ENCODE results near the gene LTO1. TPM values are rescaled to one million over a fixed set of nuclear protein-coding genes. Genes with fewer than 3 reads are reported as not detected.

Gene LTO1
- polyA plus RNA-seq, 1 donor (not counting 4 experiments of a cell fraction or from before 2014, with no cell fraction given), result 24.3 TPM

DNA sequence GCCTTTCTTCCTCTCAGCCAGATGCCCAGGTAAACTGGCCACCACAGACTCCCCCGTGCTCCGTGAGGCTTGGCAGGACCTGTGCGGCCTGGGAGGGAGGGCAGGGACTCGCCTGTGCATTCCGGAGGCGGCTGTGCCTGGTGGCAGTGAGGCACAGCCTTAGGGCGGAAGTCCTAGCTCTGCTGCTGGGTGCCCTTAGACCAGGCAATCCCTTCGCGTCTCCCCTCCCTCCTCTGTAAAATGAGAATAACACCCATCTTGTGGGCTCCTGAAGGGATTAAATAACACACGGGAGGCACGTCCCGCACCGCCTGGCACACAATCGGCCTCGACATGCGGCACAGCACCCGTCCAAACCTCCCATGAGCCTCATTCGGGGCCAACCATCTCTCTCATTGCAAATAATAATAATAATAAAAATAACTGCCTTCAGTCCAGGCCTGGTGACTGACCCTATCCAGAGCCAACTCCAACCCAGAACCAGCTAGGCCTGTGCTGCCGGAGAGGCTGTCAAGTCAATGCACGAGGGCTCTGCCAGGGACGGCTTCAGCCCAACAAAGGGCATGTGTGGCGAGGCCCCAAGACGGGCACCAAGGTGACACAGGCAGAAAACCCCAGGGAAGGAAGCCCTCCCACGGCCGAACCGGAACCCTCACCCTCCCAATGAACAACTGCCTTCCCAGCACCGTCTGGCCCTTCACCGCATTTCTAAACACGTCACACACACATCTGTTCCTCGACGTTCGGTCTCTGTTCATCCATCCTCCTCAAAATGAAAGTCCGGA is 8.2 kb downstream of the LTO1 start:
- DNase-seq (ENCODE audit: low read depth, low spot score), result no peak
- Histone ChIP-seq H3K36me3 (ENCODE audit: control insufficient read depth in 2 of 2, extremely low read depth in 1 of 2, insufficient read depth in 2 of 2, low read length in 2 of 2) (peaks cover 21 to 33% of the 10 kb centered on the region in 2 experiments), H3K9me3 (ENCODE audit: control insufficient read depth, low read depth, low read length) (no peaks in the 10 kb centered on the region), H2AFZ (ENCODE audit: control insufficient read depth, low read length) (no peak overlapping the region), H3K4me2 (ENCODE audit: control insufficient read depth, extremely low read depth, insufficient read depth, low read depth, low read length) (no peak overlapping the region), H4K20me1 (ENCODE audit: control insufficient read depth, extremely low read depth, insufficient read depth, low read length) (peaks cover 6% of the 10 kb centered on the region), H3K27me3 (ENCODE audit: control insufficient read depth, extremely low read depth, insufficient read depth, low read length) (no peaks in the 10 kb centered on the region), H3K27ac (ENCODE audit: control insufficient read depth, insufficient read depth, low read length) (no peak overlapping the region), H3K4me3 (ENCODE audit: control insufficient read depth in 2 of 3, extremely low read depth in 1 of 3, insufficient read depth in 2 of 3, low read depth in 1 of 3, low read length in 3 of 3) (no peak overlapping the region), H3K9me1 (ENCODE audit: control insufficient read depth, extremely low read depth, insufficient read depth, low read length) (no peaks in the 10 kb centered on the region), H3K9ac (ENCODE audit: control insufficient read depth, extremely low read depth, insufficient read depth, low read length) (no peak overlapping the region), H3K4me1 (ENCODE audit: control insufficient read depth, extremely low read depth, insufficient read depth, low read length) (peaks cover 11% of the 10 kb centered on the region), H3K79me2 (ENCODE audit: control insufficient read depth, insufficient read depth, low read length) (peaks cover 6% of the 10 kb centered on the region)
- dilution Hi-C loops (cut with MboI; ENCODE audit: extremely low pct_ligation_motif_present, low sequenced_read_pairs), result loop anchor here (10.0 kb wide), 1 partner anchor 552 kb away; no protein-coding TSS in a partner anchor
- TF ChIP-seq CTCF (optimal IDR thresholded peaks at IDR 0.05 in 1 of 3, IDR thresholded peaks at IDR 0.05 in 1 of 3, conservative IDR thresholded peaks at IDR 0.05 in 1 of 3; ENCODE audit: extremely low read depth in 1 of 3, insufficient read depth in 2 of 3, low read length in 3 of 3) (no peak), EZH2 (IDR thresholded peaks at IDR 0.05; ENCODE audit: low read length) (no peak)
- FAIRE-seq, result no peak

DNA sequence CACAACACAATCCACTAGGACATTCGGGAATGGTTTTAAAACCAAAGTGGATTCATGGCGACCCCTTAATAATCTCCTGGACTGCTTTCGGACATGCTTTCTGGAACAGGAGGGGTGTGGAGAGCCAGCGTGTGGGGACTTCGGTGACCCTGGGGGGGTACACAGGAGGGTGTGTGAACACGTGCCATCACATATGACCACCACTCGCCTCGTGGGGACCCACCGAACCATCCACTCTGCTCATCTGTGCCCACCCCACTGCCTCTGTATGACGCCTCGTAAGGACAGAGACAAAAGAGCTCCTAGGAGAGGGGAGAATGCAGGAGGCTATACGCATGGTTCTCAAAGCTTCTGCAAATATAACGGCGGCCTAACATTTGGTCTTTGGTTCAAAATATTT is 8.9 kb downstream of the LTO1 start:
- dilution Hi-C loops (cut with MboI; ENCODE audit: extremely low pct_ligation_motif_present, low sequenced_read_pairs), result loop anchor here (10.0 kb wide), 1 partner anchor 551 kb away; no protein-coding TSS in a partner anchor
- Histone ChIP-seq H4K20me1 (ENCODE audit: control insufficient read depth, extremely low read depth, insufficient read depth, low read length) (peaks cover 3% of the 10 kb centered on the region), H3K4me1 (ENCODE audit: control insufficient read depth, extremely low read depth, insufficient read depth, low read length) (peaks cover 11% of the 10 kb centered on the region), H3K9me1 (ENCODE audit: control insufficient read depth, extremely low read depth, insufficient read depth, low read length) (no peaks in the 10 kb centered on the region), H3K27me3 (ENCODE audit: control insufficient read depth, extremely low read depth, insufficient read depth, low read length) (no peaks in the 10 kb centered on the region), H3K27ac (ENCODE audit: control insufficient read depth, insufficient read depth, low read length) (no peak overlapping the region), H3K36me3 (ENCODE audit: control insufficient read depth in 2 of 2, extremely low read depth in 1 of 2, insufficient read depth in 2 of 2, low read length in 2 of 2) (peaks cover 14 to 31% of the 10 kb centered on the region in 2 experiments), H2AFZ (ENCODE audit: control insufficient read depth, low read length) (no peak overlapping the region), H3K4me3 (ENCODE audit: control insufficient read depth in 2 of 3, extremely low read depth in 1 of 3, insufficient read depth in 2 of 3, low read depth in 1 of 3, low read length in 3 of 3) (no peak overlapping the region), H3K79me2 (ENCODE audit: control insufficient read depth, insufficient read depth, low read length) (peaks cover 6% of the 10 kb centered on the region), H3K9me3 (ENCODE audit: control insufficient read depth, low read depth, low read length) (no peaks in the 10 kb centered on the region), H3K4me2 (ENCODE audit: control insufficient read depth, extremely low read depth, insufficient read depth, low read depth, low read length) (no peak overlapping the region), H3K9ac (ENCODE audit: control insufficient read depth, extremely low read depth, insufficient read depth, low read length) (no peak overlapping the region)
- TF ChIP-seq EZH2 (IDR thresholded peaks at IDR 0.05; ENCODE audit: low read length) (no peak), CTCF (optimal IDR thresholded peaks at IDR 0.05 in 1 of 3, IDR thresholded peaks at IDR 0.05 in 1 of 3, conservative IDR thresholded peaks at IDR 0.05 in 1 of 3; ENCODE audit: extremely low read depth in 1 of 3, insufficient read depth in 2 of 3, low read length in 3 of 3) (no peak)
- FAIRE-seq, result no peak
- no peak for DNase-seq (ENCODE audit: low read depth, low spot score)

Measured in keratinocyte (primary cell).